Measurements from ENCODE around the gene POU2F3. TPM values are rescaled to one million over a fixed set of nuclear protein-coding genes. Genes with fewer than 3 reads are reported as not detected.

Gene POU2F3
- total and polyA plus RNA-seq, 2 of the 8 experiments (the other 6 are each of a cell fraction or from before 2014, with no cell fraction given), result 1.0 to 2.1 TPM

DNA sequence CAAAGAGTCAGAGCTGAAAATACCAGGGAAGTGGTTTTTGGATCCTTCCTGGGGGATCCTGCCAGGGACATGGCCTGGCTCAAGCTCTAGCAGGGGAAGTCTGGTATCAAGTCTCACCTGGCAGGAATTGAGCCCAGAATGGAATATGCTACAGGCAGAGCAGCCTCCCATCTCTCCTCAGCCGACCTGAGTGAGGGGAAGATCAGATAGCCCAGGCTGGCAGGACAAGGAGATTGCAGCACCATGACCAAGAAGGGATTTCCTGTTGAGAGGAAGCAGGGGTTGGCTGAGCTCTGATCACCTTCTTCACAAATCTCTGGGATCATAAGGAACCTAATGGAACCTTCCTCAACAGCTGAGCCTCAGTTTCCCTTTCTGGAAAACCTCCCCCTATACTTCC, 16.1 kb upstream of the POU2F3 start (continued):
- no peak for TF ChIP-seq CREB1 (IDR thresholded peaks at IDR 0.05)
- no peak for TF ChIP-seq CBX5 (IDR thresholded peaks at IDR 0.05; ENCODE audit: low read depth, low read length)
- TF ChIP-seq ZNF274 (IDR thresholded peaks at IDR 0.05; ENCODE audit: borderline replicate concordance, extremely low read depth, low read length), result no peak
